ENCODE results near the gene RPGR. TPM values are rescaled to one million over a fixed set of nuclear protein-coding genes. Genes with fewer than 3 reads are reported as not detected.

The RPGR gene
- polyA plus RNA-seq, 1 donor from 2014 or later, result 6.5 TPM

- H2AFZ ChIP-seq (ENCODE audit: low read depth, low read length), result no peak within 1 kb of the TSS
- no peaks in the 10 kb centered on the region for H3K79me2 ChIP-seq (replicated peaks; ENCODE audit: insufficient read depth, low read length)
- no peaks in the 10 kb centered on the region for H3K27me3 ChIP-seq (ENCODE audit: insufficient read depth, low read depth, low read length)
- no peak within 1 kb of the TSS for H3K9ac ChIP-seq (ENCODE audit: low read length)
- H3K9me2 ChIP-seq (ENCODE audit: insufficient read depth, low read length), result no peaks in the 10 kb centered on the region
- no peak within 1 kb of the TSS for H3K27ac ChIP-seq (ENCODE audit: low read length)
- H3K4me3 ChIP-seq (ENCODE audit: low read length), result no peak within 1 kb of the TSS
- no peaks in the 10 kb centered on the region for H3F3A ChIP-seq (ENCODE audit: insufficient read depth, low read length, poor library complexity, severe bottlenecking)
- no peaks in the 10 kb centered on the region for H4K20me1 ChIP-seq (ENCODE audit: insufficient read depth)
- H3K36me3 ChIP-seq (ENCODE audit: insufficient read depth, low read length), result no peaks in the 10 kb centered on the region
- TF ChIP-seq MXI1 (conservative IDR thresholded peaks at IDR 0.05; ENCODE audit: poor library complexity, severe bottlenecking) (no peak), TAF1 (IDR thresholded peaks at IDR 0.05; ENCODE audit: low read depth) (no peak), RAD21 (conservative IDR thresholded peaks at IDR 0.05) (no peak), EP300 (conservative IDR thresholded peaks at IDR 0.05; ENCODE audit: poor library complexity, severe bottlenecking) (no peak), REST (IDR thresholded peaks at IDR 0.05; ENCODE audit: borderline replicate concordance) (no peak), SMC3 (conservative IDR thresholded peaks at IDR 0.05; ENCODE audit: poor library complexity) (no peak), EZH2 (IDR thresholded peaks at IDR 0.05; ENCODE audit: borderline replicate concordance, insufficient read depth, low read length, poor library complexity, severe bottlenecking) (no peak), POLR2AphosphoS5 (IDR thresholded peaks at IDR 0.05) (no peak), CTCF (IDR thresholded peaks at IDR 0.05; ENCODE audit: poor library complexity, severe bottlenecking) (no peak)
- H3K9me3 ChIP-seq (ENCODE audit: low read length), result no peaks in the 10 kb centered on the region
- no peak within 1 kb of the TSS for H3K4me2 ChIP-seq (ENCODE audit: low read length)
Measured at GRCh38 chrX:38352362-38352761, 25.1 kb upstream of the RPGR start, which contains the start of gene OTC. Gene OTC (plus strand): TSS chrX:38352604. CDS start chrX:38352697, 93 bp downstream.

GRCh38 chrX:38351346-38351745 is 24.0 kb upstream of the RPGR start:
- no peaks in the 10 kb centered on the region for H3K27me3 ChIP-seq (ENCODE audit: insufficient read depth, low read depth, low read length)
- H3K9me3 ChIP-seq (ENCODE audit: low read length), result no peaks in the 10 kb centered on the region
- H3K9me2 ChIP-seq (ENCODE audit: insufficient read depth, low read length), result no peaks in the 10 kb centered on the region

More at GRCh38 chrX:38351346-38351745, 24.0 kb upstream of the RPGR start:
- Histone ChIP-seq H3K9ac (ENCODE audit: low read length) (no peak overlapping the region), H3F3A (ENCODE audit: insufficient read depth, low read length, poor library complexity, severe bottlenecking) (no peaks in the 10 kb centered on the region), H3K36me3 (ENCODE audit: insufficient read depth, low read length) (no peaks in the 10 kb centered on the region), H2AFZ (ENCODE audit: low read depth, low read length) (no peak overlapping the region), H3K79me2 (replicated peaks; ENCODE audit: insufficient read depth, low read length) (no peaks in the 10 kb centered on the region), H4K20me1 (ENCODE audit: insufficient read depth) (no peaks in the 10 kb centered on the region), H3K27ac (ENCODE audit: low read length) (no peak overlapping the region), H3K4me2 (ENCODE audit: low read length) (no peak overlapping the region), H3K4me3 (ENCODE audit: low read length) (no peak overlapping the region)
- TF ChIP-seq REST (IDR thresholded peaks at IDR 0.05; ENCODE audit: borderline replicate concordance), result no peak
- TF ChIP-seq MXI1 (conservative IDR thresholded peaks at IDR 0.05; ENCODE audit: poor library complexity, severe bottlenecking), result no peak
- TF ChIP-seq EP300 (conservative IDR thresholded peaks at IDR 0.05; ENCODE audit: poor library complexity, severe bottlenecking), result no peak

All from neural cell (in vitro differentiated cells).